Activated CD8-positive, alpha-beta T cell treated with anti-CD3 and anti-CD28 coated beads for 36 hours (primary cell): Measurements from ENCODE around the gene KDM7A. TPM values are rescaled to one million over a fixed set of nuclear protein-coding genes. Genes with fewer than 3 reads are reported as not detected.

Experiments used
- ATAC-seq: fragments of 200-7000 bp; cut with Tn5 transposase; one replicate; pipeline ENCODE4 v1.10.0; 2021; ENCODE audit warnings: mild to moderate bottlenecking, moderate library complexity
- CTCF ChIA-PET: fragments of 350-600 bp; sonication (Branson Sonifier 250); formaldehyde crosslinking; loops from one replicate; lab custom pipeline; 2021; ENCODE audit warnings: antibody characterized with exemption; lab: Charles Lee
- POLR2A ChIA-PET: fragments of 350-600 bp; sonication (Branson Sonifier 250); formaldehyde crosslinking; loops from one replicate; lab custom pipeline; 2021; ENCODE audit warnings: antibody characterized with exemption; lab: Charles Lee
- DNase-seq: peaks from one replicate; pipeline ENCODE4 v3.0.0-alpha.2; 2020
- H3K27ac Mint-ChIP-seq: one replicate; pipeline ENCODE4 v1.8.0; 2021; ENCODE audit warnings: mild to moderate bottlenecking, mixed read lengths
- H3K27me3 Mint-ChIP-seq: one replicate; pipeline ENCODE4 v1.8.0; 2021; ENCODE audit warnings: mixed read lengths
- H3K36me3 Mint-ChIP-seq: one replicate; pipeline ENCODE4 v1.8.0; 2021; ENCODE audit warnings: low read depth, mixed read lengths
- H3K4me1 Mint-ChIP-seq: one replicate; pipeline ENCODE4 v1.8.0; 2021; ENCODE audit warnings: low read depth, mixed read lengths
- H3K4me3 Mint-ChIP-seq: one replicate; pipeline ENCODE4 v1.8.0; 2021; ENCODE audit warnings: mild to moderate bottlenecking, moderate library complexity, mixed read lengths
- H3K9me3 Mint-ChIP-seq: one replicate; pipeline ENCODE4 v1.8.0; 2021; ENCODE audit warnings: mixed read lengths
- intact Hi-C: fragments of 100-400 bp; cut with micrococcal nuclease; formaldehyde crosslinking; loops from one replicate; pipeline ENCODE4 v1.10.0; 2022
- total RNA-seq, 2 experiments: library from RNA; stranded (reverse); gene quantifications; one replicate each; pipeline ENCODE4 v1.2.3, GENCODE V29; 2021
- TF ChIP-seq, protein P1 (sequence below): fragments of 200-600 bp; IDR thresholded peaks from one replicate; pipeline ENCODE4 v1.8.0; 2022; ENCODE audit warnings: antibody characterized with exemption, mild to moderate bottlenecking

Gene KDM7A
- total RNA-seq, 2 experiments from 2014 or later = 21.1 to 22.9 TPM

GRCh38 chr7:140080919-140081318 lies 95.9 kb downstream of the KDM7A start:
- H3K36me3 Mint-ChIP-seq = no peaks in the 10 kb centered on the region
- DNase-seq (no peak), ATAC-seq (no peak)
- H3K9me3 Mint-ChIP-seq = no peaks in the 10 kb centered on the region
- CTCF ChIA-PET = no interaction called here
- H3K27ac Mint-ChIP-seq = no peak overlapping the region
- TF ChIP-seq, protein P1, sequence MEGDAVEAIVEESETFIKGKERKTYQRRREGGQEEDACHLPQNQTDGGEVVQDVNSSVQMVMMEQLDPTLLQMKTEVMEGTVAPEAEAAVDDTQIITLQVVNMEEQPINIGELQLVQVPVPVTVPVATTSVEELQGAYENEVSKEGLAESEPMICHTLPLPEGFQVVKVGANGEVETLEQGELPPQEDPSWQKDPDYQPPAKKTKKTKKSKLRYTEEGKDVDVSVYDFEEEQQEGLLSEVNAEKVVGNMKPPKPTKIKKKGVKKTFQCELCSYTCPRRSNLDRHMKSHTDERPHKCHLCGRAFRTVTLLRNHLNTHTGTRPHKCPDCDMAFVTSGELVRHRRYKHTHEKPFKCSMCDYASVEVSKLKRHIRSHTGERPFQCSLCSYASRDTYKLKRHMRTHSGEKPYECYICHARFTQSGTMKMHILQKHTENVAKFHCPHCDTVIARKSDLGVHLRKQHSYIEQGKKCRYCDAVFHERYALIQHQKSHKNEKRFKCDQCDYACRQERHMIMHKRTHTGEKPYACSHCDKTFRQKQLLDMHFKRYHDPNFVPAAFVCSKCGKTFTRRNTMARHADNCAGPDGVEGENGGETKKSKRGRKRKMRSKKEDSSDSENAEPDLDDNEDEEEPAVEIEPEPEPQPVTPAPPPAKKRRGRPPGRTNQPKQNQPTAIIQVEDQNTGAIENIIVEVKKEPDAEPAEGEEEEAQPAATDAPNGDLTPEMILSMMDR = no peak
- intact Hi-C loops = loop anchor here (10.0 kb wide), 2 partner anchors 84 to 224 kb away; no protein-coding TSS in a partner anchor
- H3K4me3 Mint-ChIP-seq = no peak overlapping the region
- peaks cover 28% of the 10 kb centered on the region for H3K4me1 Mint-ChIP-seq
- POLR2A ChIA-PET = interaction anchor here (1.6 kb wide), 1 partner anchor 14 kb away, joined by 3 read pairs; no protein-coding TSS in a partner anchor
- no peaks in the 10 kb centered on the region for H3K27me3 Mint-ChIP-seq

GRCh38 chr7:140079121-140079536 lies 97.7 kb downstream of the KDM7A start:
- ATAC-seq (no peak), DNase-seq (no peak)
- Mint-ChIP-seq H3K4me1 (peaks cover 14% of the 10 kb centered on the region), H3K27ac (no peak overlapping the region), H3K4me3 (no peak overlapping the region), H3K36me3 (no peaks in the 10 kb centered on the region), H3K9me3 (no peaks in the 10 kb centered on the region), H3K27me3 (no peaks in the 10 kb centered on the region)
- CTCF ChIA-PET = interaction anchor here (1.4 kb wide), 1 partner anchor 29 kb away, joined by 3 read pairs; no protein-coding TSS in a partner anchor
- POLR2A ChIA-PET = interaction anchor here (0.9 kb wide), 1 partner anchor 21 kb away, joined by 3 read pairs; no protein-coding TSS in a partner anchor
- TF ChIP-seq, protein P1 = no peak
- intact Hi-C loops = no loop called here

DNA sequence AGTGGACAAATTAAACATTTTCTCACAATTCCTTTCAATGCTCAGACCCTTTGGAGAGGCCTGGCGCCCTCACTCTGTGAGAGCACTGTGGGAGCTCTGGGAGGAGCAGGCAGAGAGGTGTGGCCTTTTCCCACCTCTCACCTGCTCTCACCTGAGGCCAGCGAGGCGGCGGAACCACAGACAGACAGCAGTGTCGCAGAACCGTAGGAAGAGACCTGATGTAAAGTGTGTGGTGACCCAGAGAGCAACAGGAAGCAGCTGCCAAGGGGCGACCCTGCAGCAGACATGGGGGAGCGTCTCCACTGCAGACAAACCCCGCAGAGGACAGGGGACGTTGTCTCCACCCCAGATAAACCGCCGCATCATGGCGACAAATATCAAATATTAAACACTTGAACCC lies 98.4 kb downstream of the KDM7A start:
- TF ChIP-seq, protein P1 = no peak
- intact Hi-C loops = no loop called here
- DNase-seq (no peak), ATAC-seq (peak; percentile 51)
- Mint-ChIP-seq H3K4me1 (peaks cover 7% of the 10 kb centered on the region), H3K27ac (no peak overlapping the region), H3K4me3 (no peak overlapping the region), H3K9me3 (no peaks in the 10 kb centered on the region), H3K36me3 (no peaks in the 10 kb centered on the region), H3K27me3 (no peaks in the 10 kb centered on the region)
- ChIA-PET CTCF (no interaction called here), POLR2A (interaction anchor here (0.6 to 0.9 kb wide), 2 partner anchors 22 to 325 kb away, joined by 3 read pairs; no protein-coding TSS in a partner anchor)

DNA sequence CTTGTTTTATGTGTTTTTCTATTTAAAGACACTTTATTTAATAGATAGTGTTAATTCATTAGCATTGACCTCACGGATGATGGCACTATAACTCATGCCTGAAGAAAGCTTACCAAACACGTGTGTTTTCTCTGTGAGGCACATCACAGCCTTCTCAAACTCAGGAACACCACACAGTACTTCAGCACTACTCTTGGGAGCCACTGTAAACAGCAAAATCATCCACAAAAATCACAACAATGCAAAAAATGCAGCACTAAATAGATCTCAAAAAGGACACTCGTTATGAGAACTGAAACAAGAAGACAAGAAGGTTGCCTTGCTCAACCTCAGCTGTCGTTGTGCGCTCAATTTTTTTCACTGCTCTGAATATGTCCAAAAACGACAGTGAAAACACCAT lies 102.0 kb downstream of the KDM7A start:
- Mint-ChIP-seq H3K4me1 (no peaks in the 10 kb centered on the region), H3K27me3 (no peaks in the 10 kb centered on the region), H3K27ac (no peak overlapping the region), H3K4me3 (no peak overlapping the region), H3K36me3 (no peaks in the 10 kb centered on the region), H3K9me3 (peaks cover 2% of the 10 kb centered on the region)
- TF ChIP-seq, protein P1 = no peak
- ChIA-PET POLR2A (no interaction called here), CTCF (no interaction called here)
- intact Hi-C loops = no loop called here
- ATAC-seq (no peak), DNase-seq (no peak)

- POLR2A ChIA-PET = interaction anchor here (1.0 kb wide), 1 partner anchor 13 kb away, joined by 4 read pairs; no protein-coding TSS in a partner anchor
- CTCF ChIA-PET = interaction anchor here (0.7 to 0.9 kb wide), 3 partner anchors 9 to 279 kb away, joined by 3 read pairs; no protein-coding TSS in a partner anchor
- intact Hi-C loops = no loop called here
- Mint-ChIP-seq H3K27me3 (no peaks in the 10 kb centered on the region), H3K9me3 (peaks cover 28% of the 10 kb centered on the region), H3K36me3 (peaks cover 10% of the 10 kb centered on the region), H3K4me1 (peaks cover 9% of the 10 kb centered on the region), H3K27ac (no peak overlapping the region), H3K4me3 (no peak overlapping the region)
- DNase-seq = no peak
- no peak for ATAC-seq
- TF ChIP-seq, protein P1 = no peak
Measured at GRCh38 chr7:140070546-140070945, 106.2 kb downstream of the KDM7A start.
